Liver (tissue), 9 donors: ENCODE measurements around the gene DIPK1A. TPM values are rescaled to one million over a fixed set of nuclear protein-coding genes. Genes with fewer than 3 reads are reported as not detected.

Experiments used
- DNase-seq: peaks from one replicate; pipeline ENCODE4 v3.0.0-alpha.2; 2017; ENCODE audit warnings: low spot score
- H3K27ac ChIP-seq, 2 donors: one replicate each; pipeline ENCODE4 v1.7.0; 2013; ENCODE audit warnings: inconsistent platforms in 2 of 2, low read length in 2 of 2, control low read depth in 1 of 2, low read depth in 1 of 2, mild to moderate bottlenecking in 1 of 2
- H3K27me3 ChIP-seq, 4 donors: one replicate each; pipeline versions ENCODE4 v1.6.1 to v1.7.0; 2013; ENCODE audit warnings: low read length in 3 of 4, inconsistent platforms in 1 of 4, mild to moderate bottlenecking in 1 of 4, moderate library complexity in 1 of 4; ENCODE audit not compliant: control insufficient read depth in 4 of 4, insufficient read depth in 4 of 4
- H3K36me3 ChIP-seq, 4 donors: one replicate each; pipeline versions ENCODE4 v1.6.1 to v1.7.0; 2013; ENCODE audit warnings: low read length in 3 of 4, mild to moderate bottlenecking in 3 of 4, low read depth in 1 of 4, moderate library complexity in 1 of 4; ENCODE audit not compliant: control insufficient read depth in 4 of 4, insufficient read depth in 3 of 4
- H3K4me1 ChIP-seq, 4 donors: one replicate each; pipeline versions ENCODE4 v1.6.1 to v1.7.0; 2013; ENCODE audit warnings: low read length in 3 of 4, mild to moderate bottlenecking in 3 of 4, moderate library complexity in 1 of 4; ENCODE audit not compliant: control insufficient read depth in 4 of 4, insufficient read depth in 4 of 4
- H3K4me3 ChIP-seq, 3 donors: one replicate each; pipeline versions ENCODE4 v1.6.1 to v1.7.0; 2013; ENCODE audit warnings: low read length in 3 of 3, control low read depth in 1 of 3, low read depth in 1 of 3, mild to moderate bottlenecking in 1 of 3
- H3K9ac ChIP-seq, 2 donors: one replicate each; pipeline ENCODE4 v1.7.0; 2013; ENCODE audit warnings: low read length in 2 of 2, mild to moderate bottlenecking in 2 of 2, moderate library complexity in 2 of 2, control low read depth in 1 of 2, low read depth in 1 of 2
- H3K9me3 ChIP-seq, 4 donors: one replicate each; pipeline versions ENCODE4 v1.6.1 to v1.7.0; 2013; ENCODE audit warnings: low read length in 3 of 4; ENCODE audit not compliant: control insufficient read depth in 4 of 4
- CTCF ChIP-seq: fragments of 150-350 bp; IDR thresholded peaks from 2 replicates; pipeline ENCODE4 v1.5.1; 2017; ENCODE audit warnings: improper control_type of control experiment, low read depth, low read length; ENCODE audit not compliant: missing input control
- EGR1 ChIP-seq, 2 donors: IDR thresholded peaks; 2 replicates each; pipeline ENCODE4 v1.6.1; 2016 to 2018; ENCODE audit warnings: antibody characterized with exemption in 2 of 2, low read depth in 2 of 2
- FOXA1 ChIP-seq: IDR thresholded peaks from 2 replicates; pipeline ENCODE4 v1.6.1; 2016; ENCODE audit warnings: antibody characterized with exemption
- FOXA2 ChIP-seq: IDR thresholded peaks from 2 replicates; pipeline ENCODE4 v1.6.1; 2016; ENCODE audit warnings: antibody characterized with exemption
- GABPA ChIP-seq, 2 donors: IDR thresholded peaks in 1 of 2; conservative IDR thresholded peaks in 1 of 2; 2 replicates each; pipeline ENCODE4 v1.6.1; 2016; ENCODE audit warnings: antibody characterized with exemption in 2 of 2, mild to moderate bottlenecking in 1 of 2, moderate library complexity in 1 of 2
- HNF4A ChIP-seq, 2 donors: conservative IDR thresholded peaks; 2 replicates each; pipeline ENCODE4 v1.6.1; 2016; ENCODE audit warnings: antibody characterized with exemption in 2 of 2, mild to moderate bottlenecking in 2 of 2
- HNF4G ChIP-seq: IDR thresholded peaks from 2 replicates; pipeline ENCODE4 v1.6.1; 2016; ENCODE audit warnings: antibody characterized with exemption
- JUND ChIP-seq, 2 donors: IDR thresholded peaks; 2 replicates each; pipeline ENCODE4 v1.6.1; 2016; ENCODE audit warnings: antibody characterized with exemption in 2 of 2
- MAX ChIP-seq: IDR thresholded peaks from 2 replicates; pipeline ENCODE4 v1.6.1; 2016; ENCODE audit warnings: antibody characterized with exemption
- NR2F2 ChIP-seq: IDR thresholded peaks from 2 replicates; pipeline ENCODE4 v1.6.1; 2016; ENCODE audit warnings: antibody characterized with exemption
- RAD21 ChIP-seq, 2 donors: IDR thresholded peaks; 2 replicates each; pipeline ENCODE4 v1.6.1; 2016; ENCODE audit warnings: antibody characterized with exemption in 2 of 2, mild to moderate bottlenecking in 2 of 2
- RXRA ChIP-seq, 2 donors: IDR thresholded peaks; 2 replicates each; pipeline ENCODE4 v1.6.1; 2017 to 2018; ENCODE audit warnings: antibody characterized with exemption in 2 of 2, mild to moderate bottlenecking in 1 of 2
- SP1 ChIP-seq: IDR thresholded peaks from 2 replicates; pipeline ENCODE4 v1.6.1; 2018; ENCODE audit warnings: antibody characterized with exemption, mild to moderate bottlenecking
- TAF1 ChIP-seq: conservative IDR thresholded peaks from 2 replicates; pipeline ENCODE4 v1.6.1; 2016; ENCODE audit warnings: antibody characterized with exemption, mild to moderate bottlenecking
- YY1 ChIP-seq: IDR thresholded peaks from 2 replicates; pipeline ENCODE4 v1.6.1; 2016; ENCODE audit warnings: antibody characterized with exemption, mild to moderate bottlenecking
- WGBS: extraction: QIAGEN DNeasy Blood & Tissue Kit; methylation state at CpG from one replicate; pipeline ENCODE4 v1.1.7; 2013; 5-methylcytosine and 5-hydroxymethylcytosine counted together
- polyA plus RNA-seq, 2 donors: library from polyadenylated mRNA; stranded (reverse) in 1 of 2; unstranded in 1 of 2; fragments of 200-250 nt in 1 of 2; fragments of >200 nt in 1 of 2; fragmentation: Nextera tagmentation in 1 of 2; extraction: Ambion mirVana in 1 of 2; gene quantifications; one replicate each; pipeline versions ENCODE4 v1.2.1 to v1.2.3, GENCODE V29; 2013 to 2015
- total RNA-seq, 2 donors: library from RNA; depleted of rRNA; stranded (reverse); fragments of >200 nt; gene quantifications; one replicate each; pipeline ENCODE4 v1.2.3, GENCODE V29; 2014
- TF ChIP-seq, protein P1 (sequence below): IDR thresholded peaks from 2 replicates; pipeline ENCODE4 v1.6.1; 2016; ENCODE audit warnings: antibody characterized with exemption, mild to moderate bottlenecking
- TF ChIP-seq, protein P2 (sequence below): IDR thresholded peaks from 2 replicates; pipeline ENCODE4 v1.6.1; 2016; ENCODE audit warnings: antibody characterized with exemption
- TF ChIP-seq, protein P3 (sequence below): IDR thresholded peaks from 2 replicates; pipeline ENCODE4 v1.6.1; 2016; ENCODE audit warnings: antibody characterized with exemption
- donor health status: healthy.
- donor health status: healthy.
- donor health status: healthy.
- donor health status: healthy.
- donor health status: healthy.

DIPK1A gene
- total and polyA plus RNA-seq, 4 donors, result 7.9 to 11.6 (median 10.2) TPM

GRCh38 chr1:93004566-93005251 is 43.4 kb upstream of the DIPK1A start:
- Histone ChIP-seq H3K4me3 (no peak overlapping the region), H3K36me3 (no peaks in the 10 kb centered on the region), H3K27ac (no peak overlapping the region), H3K27me3 (no peaks in the 10 kb centered on the region), H3K4me1 (no peaks in the 10 kb centered on the region), H3K9ac (no peak overlapping the region), H3K9me3 (no peaks in the 10 kb centered on the region)
- no peak for TF ChIP-seq YY1
- TF ChIP-seq RAD21 (IDR thresholded peaks at IDR 0.05), result no peak
- no peak for TF ChIP-seq FOXA2
- TF ChIP-seq, protein P1, sequence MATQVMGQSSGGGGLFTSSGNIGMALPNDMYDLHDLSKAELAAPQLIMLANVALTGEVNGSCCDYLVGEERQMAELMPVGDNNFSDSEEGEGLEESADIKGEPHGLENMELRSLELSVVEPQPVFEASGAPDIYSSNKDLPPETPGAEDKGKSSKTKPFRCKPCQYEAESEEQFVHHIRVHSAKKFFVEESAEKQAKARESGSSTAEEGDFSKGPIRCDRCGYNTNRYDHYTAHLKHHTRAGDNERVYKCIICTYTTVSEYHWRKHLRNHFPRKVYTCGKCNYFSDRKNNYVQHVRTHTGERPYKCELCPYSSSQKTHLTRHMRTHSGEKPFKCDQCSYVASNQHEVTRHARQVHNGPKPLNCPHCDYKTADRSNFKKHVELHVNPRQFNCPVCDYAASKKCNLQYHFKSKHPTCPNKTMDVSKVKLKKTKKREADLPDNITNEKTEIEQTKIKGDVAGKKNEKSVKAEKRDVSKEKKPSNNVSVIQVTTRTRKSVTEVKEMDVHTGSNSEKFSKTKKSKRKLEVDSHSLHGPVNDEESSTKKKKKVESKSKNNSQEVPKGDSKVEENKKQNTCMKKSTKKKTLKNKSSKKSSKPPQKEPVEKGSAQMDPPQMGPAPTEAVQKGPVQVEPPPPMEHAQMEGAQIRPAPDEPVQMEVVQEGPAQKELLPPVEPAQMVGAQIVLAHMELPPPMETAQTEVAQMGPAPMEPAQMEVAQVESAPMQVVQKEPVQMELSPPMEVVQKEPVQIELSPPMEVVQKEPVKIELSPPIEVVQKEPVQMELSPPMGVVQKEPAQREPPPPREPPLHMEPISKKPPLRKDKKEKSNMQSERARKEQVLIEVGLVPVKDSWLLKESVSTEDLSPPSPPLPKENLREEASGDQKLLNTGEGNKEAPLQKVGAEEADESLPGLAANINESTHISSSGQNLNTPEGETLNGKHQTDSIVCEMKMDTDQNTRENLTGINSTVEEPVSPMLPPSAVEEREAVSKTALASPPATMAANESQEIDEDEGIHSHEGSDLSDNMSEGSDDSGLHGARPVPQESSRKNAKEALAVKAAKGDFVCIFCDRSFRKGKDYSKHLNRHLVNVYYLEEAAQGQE, result no peak
- TF ChIP-seq RXRA (IDR thresholded peaks at IDR 0.05), result no peak
- TF ChIP-seq, protein P2, sequence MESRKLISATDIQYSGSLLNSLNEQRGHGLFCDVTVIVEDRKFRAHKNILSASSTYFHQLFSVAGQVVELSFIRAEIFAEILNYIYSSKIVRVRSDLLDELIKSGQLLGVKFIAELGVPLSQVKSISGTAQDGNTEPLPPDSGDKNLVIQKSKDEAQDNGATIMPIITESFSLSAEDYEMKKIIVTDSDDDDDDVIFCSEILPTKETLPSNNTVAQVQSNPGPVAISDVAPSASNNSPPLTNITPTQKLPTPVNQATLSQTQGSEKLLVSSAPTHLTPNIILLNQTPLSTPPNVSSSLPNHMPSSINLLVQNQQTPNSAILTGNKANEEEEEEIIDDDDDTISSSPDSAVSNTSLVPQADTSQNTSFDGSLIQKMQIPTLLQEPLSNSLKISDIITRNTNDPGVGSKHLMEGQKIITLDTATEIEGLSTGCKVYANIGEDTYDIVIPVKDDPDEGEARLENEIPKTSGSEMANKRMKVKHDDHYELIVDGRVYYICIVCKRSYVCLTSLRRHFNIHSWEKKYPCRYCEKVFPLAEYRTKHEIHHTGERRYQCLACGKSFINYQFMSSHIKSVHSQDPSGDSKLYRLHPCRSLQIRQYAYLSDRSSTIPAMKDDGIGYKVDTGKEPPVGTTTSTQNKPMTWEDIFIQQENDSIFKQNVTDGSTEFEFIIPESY, result no peak
- no peak for TF ChIP-seq TAF1
- no peak for TF ChIP-seq FOXA1
- no peak for TF ChIP-seq GABPA (IDR thresholded peaks at IDR 0.05 in 1 of 2, conservative IDR thresholded peaks at IDR 0.05 in 1 of 2)
- no peak for TF ChIP-seq HNF4G
- no peak for TF ChIP-seq CTCF
- no peak for TF ChIP-seq EGR1 (IDR thresholded peaks at IDR 0.05; ENCODE audit: low read depth in 2 of 2)
- TF ChIP-seq NR2F2, result no peak
- TF ChIP-seq MAX, result no peak
- no peak for DNase-seq
- WGBS, result 82% methylated on average over 5 of the region's 5 CpGs

DNA sequence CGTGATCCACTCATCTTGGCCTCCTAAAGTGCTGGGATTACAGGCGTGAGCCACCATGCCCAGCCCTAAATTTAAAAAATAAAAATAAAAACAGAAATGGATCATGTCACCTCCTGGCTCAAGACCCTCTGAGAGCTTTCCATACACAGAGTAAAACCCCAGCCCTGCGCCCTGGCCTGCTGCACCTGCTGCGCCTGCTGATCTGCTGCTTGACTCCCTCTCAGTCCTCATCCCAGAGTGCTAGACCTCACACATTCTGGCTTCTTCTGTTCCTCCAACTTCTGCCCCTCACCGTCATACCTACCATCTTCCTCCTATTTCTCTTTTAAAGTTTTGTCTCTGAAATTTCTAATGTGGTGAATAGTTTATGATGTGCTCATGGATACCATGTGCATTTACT is 42.7 kb upstream of the DIPK1A start:
- no peak for DNase-seq
- Histone ChIP-seq H3K36me3 (no peaks in the 10 kb centered on the region), H3K9me3 (no peaks in the 10 kb centered on the region), H3K4me1 (no peaks in the 10 kb centered on the region), H3K27ac (no peak overlapping the region), H3K9ac (no peak overlapping the region), H3K4me3 (no peak overlapping the region), H3K27me3 (no peaks in the 10 kb centered on the region)
- 95% methylated on average over 5 of the region's 5 CpGs for WGBS
- TF ChIP-seq YY1, result no peak
- TF ChIP-seq SP1, result no peak
- TF ChIP-seq, protein P2, result no peak
- TF ChIP-seq FOXA1, result no peak
- no peak for TF ChIP-seq FOXA2
- TF ChIP-seq JUND (IDR thresholded peaks at IDR 0.05), result no peak
- TF ChIP-seq, protein P3, sequence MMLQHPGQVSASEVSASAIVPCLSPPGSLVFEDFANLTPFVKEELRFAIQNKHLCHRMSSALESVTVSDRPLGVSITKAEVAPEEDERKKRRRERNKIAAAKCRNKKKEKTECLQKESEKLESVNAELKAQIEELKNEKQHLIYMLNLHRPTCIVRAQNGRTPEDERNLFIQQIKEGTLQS, result no peak
- TF ChIP-seq HNF4A (conservative IDR thresholded peaks at IDR 0.05), result no peak
- no peak for TF ChIP-seq CTCF
- no peak for TF ChIP-seq RXRA (IDR thresholded peaks at IDR 0.05)
- no peak for TF ChIP-seq TAF1
- no peak for TF ChIP-seq EGR1 (IDR thresholded peaks at IDR 0.05; ENCODE audit: low read depth in 2 of 2)
